Naive thymus-derived CD4-positive, alpha-beta T cell (primary cell): Measurements from ENCODE around the gene RAE1. TPM values are rescaled to one million over a fixed set of nuclear protein-coding genes. Genes with fewer than 3 reads are reported as not detected.

Experiments
- ATAC-seq: fragments of 150-1000 bp; cut with Tn5 transposase; 2 replicates; pipeline ENCODE4 v1.10.0; 2021; ENCODE audit warnings: mild to moderate bottlenecking, moderate library complexity
- CTCF ChIA-PET: fragments of 350-600 bp; sonication (Branson Sonifier 250); formaldehyde crosslinking; loops from one replicate; lab custom pipeline; 2021; ENCODE audit warnings: antibody characterized with exemption; lab: Charles Lee
- POLR2A ChIA-PET: fragments of 350-600 bp; sonication (Branson Sonifier 250); formaldehyde crosslinking; loops from one replicate; lab custom pipeline; 2021; ENCODE audit warnings: antibody characterized with exemption, inconsistent platforms; lab: Charles Lee
- DNase-seq, 9 donors: peaks; one replicate each; pipeline versions ENCODE4 v3.0.0 to v3.0.0-alpha.2; 2020 to 2022; ENCODE audit warnings: mixed read lengths in 1 of 9
- H3K27ac ChIP-seq: one replicate; pipeline ENCODE4 v1.7.0; 2013; ENCODE audit warnings: mild to moderate bottlenecking, low read depth, low read length, moderate library complexity
- H3K27me3 ChIP-seq, 2 donors: one replicate each; pipeline ENCODE4 v1.7.0; 2013; ENCODE audit warnings: low read length in 2 of 2, mild to moderate bottlenecking in 2 of 2, moderate library complexity in 2 of 2; ENCODE audit not compliant: control insufficient read depth in 2 of 2, insufficient read depth in 2 of 2
- H3K36me3 ChIP-seq, 3 experiments: 1 replicate in 2 of 3; 2 replicates in 1 of 3; pipeline ENCODE4 v1.7.0; 2013; ENCODE audit warnings: low read length in 3 of 3, mild to moderate bottlenecking in 3 of 3, moderate library complexity in 1 of 3; ENCODE audit not compliant: insufficient read depth in 3 of 3, control insufficient read depth in 2 of 3
- H3K4me1 ChIP-seq, 2 donors: one replicate each; pipeline ENCODE4 v1.7.0; 2013; ENCODE audit warnings: low read length in 2 of 2, mild to moderate bottlenecking in 2 of 2, moderate library complexity in 1 of 2; ENCODE audit not compliant: control insufficient read depth in 2 of 2, insufficient read depth in 2 of 2
- H3K4me3 ChIP-seq: 2 replicates; pipeline ENCODE4 v1.7.0; 2013; ENCODE audit warnings: mild to moderate bottlenecking, low read length
- H3K9me3 ChIP-seq, 3 experiments: 1 replicate in 2 of 3; 2 replicates in 1 of 3; pipeline ENCODE4 v1.7.0; 2013; ENCODE audit warnings: low read length in 3 of 3; ENCODE audit not compliant: control insufficient read depth in 2 of 3
- H3K27ac Mint-ChIP-seq, 9 donors: one replicate each; pipeline ENCODE4 v1.8.0; 2020 to 2022; ENCODE audit warnings: mixed read lengths in 9 of 9, mild to moderate bottlenecking in 8 of 9, moderate library complexity in 5 of 9, inconsistent platforms in 2 of 9
- H3K27me3 Mint-ChIP-seq, 5 donors: one replicate each; pipeline ENCODE4 v1.8.0; 2021 to 2022; ENCODE audit warnings: mixed read lengths in 5 of 5, mild to moderate bottlenecking in 1 of 5
- H3K36me3 Mint-ChIP-seq, 5 donors: one replicate each; pipeline ENCODE4 v1.8.0; 2020 to 2022; ENCODE audit warnings: mixed read lengths in 5 of 5, mild to moderate bottlenecking in 3 of 5, inconsistent platforms in 1 of 5
- H3K4me1 Mint-ChIP-seq, 7 donors: one replicate each; pipeline ENCODE4 v1.8.0; 2020 to 2022; ENCODE audit warnings: mixed read lengths in 7 of 7, mild to moderate bottlenecking in 3 of 7, inconsistent platforms in 1 of 7
- H3K4me3 Mint-ChIP-seq, 10 donors: one replicate each; pipeline ENCODE4 v1.8.0; 2020 to 2022; ENCODE audit warnings: mild to moderate bottlenecking in 10 of 10, mixed read lengths in 10 of 10, moderate library complexity in 6 of 10, inconsistent platforms in 2 of 10
- H3K9me3 Mint-ChIP-seq, 11 donors: one replicate each; pipeline ENCODE4 v1.8.0; 2020 to 2022; ENCODE audit warnings: mixed read lengths in 11 of 11, mild to moderate bottlenecking in 4 of 11, inconsistent platforms in 1 of 11, moderate library complexity in 1 of 11
- intact Hi-C, 2 donors: fragments of 100-400 bp; cut with micrococcal nuclease; formaldehyde crosslinking; loops; one replicate each; pipeline ENCODE4 v1.15.1; 2023
- polyA plus RNA-seq, 2 donors: library from polyadenylated mRNA; unstranded; fragments of 300-500 nt; fragmentation: Illumina TruSeq; gene quantifications; one replicate each; pipeline ENCODE4 v1.2.3, GENCODE V29; 2021
- total RNA-seq, 6 experiments: library from RNA in 5 of 6; stranded (reverse) in 5 of 6; gene quantifications; 1 replicate in 5 of 6; 2 replicates in 1 of 6; pipeline ENCODE4 v1.2.3 and lab custom pipeline; 2021 to 2026

Gene RAE1
- total and polyA plus RNA-seq, 7 experiments from 2014 or later, result 31.0 to 65.1 (median 40.4) TPM

DNA sequence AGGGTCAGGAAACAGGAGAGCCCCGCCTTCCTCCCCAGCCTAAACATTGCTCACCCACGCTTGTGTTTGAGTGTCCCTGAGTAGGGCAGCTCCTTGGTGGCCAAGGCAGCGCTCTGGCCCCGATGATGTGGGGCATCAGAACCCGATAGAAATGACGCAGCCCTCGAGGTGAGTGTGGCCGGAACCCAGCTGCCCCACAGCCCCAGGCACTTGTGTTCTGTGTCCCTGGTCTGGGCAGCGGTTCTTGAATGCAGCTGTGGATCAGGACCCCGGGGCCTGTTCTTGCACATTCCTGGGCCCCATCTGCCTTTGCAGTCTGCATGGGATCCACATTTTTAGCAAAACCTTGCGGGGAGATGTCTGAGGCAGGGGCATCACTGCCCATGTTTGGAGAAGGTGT lies 53.0 kb downstream of the RAE1 start:
- Mint-ChIP-seq H3K36me3 (peaks cover 5 to 37% (median 13%) of the 10 kb centered on the region in 5 donors), H3K27ac (peak overlapping the region in 8 of 9 donors; percentile 82 to 100 (median 88)), H3K4me1 (peaks cover 27 to 75% (median 54%) of the 10 kb centered on the region in 7 donors), H3K27me3 (no peaks in the 10 kb centered on the region), H3K9me3 (no peaks in the 10 kb centered on the region), H3K4me3 (peak overlapping the region in 7 of 10 donors; percentile 34 to 96 (median 60))
- intact Hi-C loops, result no loop called here
- peak overlapping the region; percentile 37 for H3K27ac ChIP-seq
- DNase-seq (peak in 1 of 9 donors; percentile 7), ATAC-seq (no peak)
- peaks cover 46 to 61% of the 10 kb centered on the region in 2 donors for H3K4me1 ChIP-seq
- no peaks in the 10 kb centered on the region for H3K9me3 ChIP-seq
- no peak overlapping the region for H3K4me3 ChIP-seq
- POLR2A ChIA-PET, result interaction anchor here (0.8 to 1.7 kb wide), 5 partner anchors 10 to 30 kb away, joined by 3 to 9 read pairs (median 4); no protein-coding TSS in a partner anchor
- peaks cover 28 to 92% (median 39%) of the 10 kb centered on the region in 3 experiments for H3K36me3 ChIP-seq
- no peaks in the 10 kb centered on the region for H3K27me3 ChIP-seq
- CTCF ChIA-PET, result interaction anchor here (1.5 kb wide), 1 partner anchor 10 kb away, joined by 3 read pairs; no protein-coding TSS in a partner anchor

DNA sequence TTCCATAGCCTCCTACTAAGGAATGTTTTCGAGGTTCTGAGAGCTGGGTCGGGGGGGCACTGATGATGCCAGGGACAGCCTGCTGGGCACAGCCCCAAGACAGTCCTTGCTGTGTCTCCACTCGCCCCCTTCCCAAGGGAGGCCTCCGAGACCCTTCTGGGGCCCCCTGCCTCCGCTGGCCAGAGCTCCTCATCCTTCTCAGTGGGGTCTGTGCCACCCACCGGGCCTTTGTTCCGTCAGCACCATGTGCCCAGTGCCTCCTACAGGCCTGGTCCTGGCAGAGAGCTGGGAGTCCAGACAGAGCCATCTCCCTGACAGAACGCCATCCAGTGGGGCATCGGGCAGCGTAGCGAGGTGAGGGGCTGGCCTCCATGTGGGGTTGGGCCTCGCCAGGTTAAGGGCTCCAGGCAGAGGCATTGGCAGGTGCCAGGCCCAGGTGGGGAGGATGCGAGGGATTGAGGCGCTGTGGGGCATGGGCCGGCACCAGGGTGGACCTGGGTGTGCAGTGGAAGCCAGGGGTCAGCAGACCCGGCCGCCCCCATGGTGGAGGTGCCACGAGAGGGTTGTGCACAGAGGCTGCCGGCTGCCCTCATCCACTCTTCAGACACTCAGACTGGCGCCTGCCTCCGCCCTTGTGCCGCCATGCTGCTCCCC lies 53.5 kb downstream of the RAE1 start:
- no peaks in the 10 kb centered on the region for H3K27me3 ChIP-seq
- peaks cover 28 to 93% (median 39%) of the 10 kb centered on the region in 3 experiments for H3K36me3 ChIP-seq
- intact Hi-C loops, result no loop called here
- Mint-ChIP-seq H3K27me3 (no peaks in the 10 kb centered on the region), H3K4me1 (peaks cover 21 to 74% (median 48%) of the 10 kb centered on the region in 7 donors), H3K36me3 (peaks cover 5 to 37% (median 9%) of the 10 kb centered on the region in 5 donors), H3K4me3 (peak overlapping the region in 4 of 10 donors; percentile 9 to 90 (median 35)), H3K9me3 (peaks cover 0 to 3% (median 0%) of the 10 kb centered on the region in 11 donors), H3K27ac (peak overlapping the region in 7 of 9 donors; percentile 19 to 100 (median 85))
- no peak for ATAC-seq
- H3K27ac ChIP-seq, result no peak overlapping the region
- DNase-seq, result peak in 1 of 9 donors; percentile 16
- no peak overlapping the region for H3K4me3 ChIP-seq
- ChIA-PET CTCF (interaction anchor here (1.5 kb wide), 1 partner anchor 10 kb away, joined by 3 read pairs; no protein-coding TSS in a partner anchor), POLR2A (interaction anchor here (0.8 to 1.7 kb wide), 4 partner anchors 9 to 28 kb away, joined by 3 to 9 read pairs (median 5); no protein-coding TSS in a partner anchor)
- H3K4me1 ChIP-seq, result peaks cover 41 to 56% of the 10 kb centered on the region in 2 donors
- no peaks in the 10 kb centered on the region for H3K9me3 ChIP-seq

DNA sequence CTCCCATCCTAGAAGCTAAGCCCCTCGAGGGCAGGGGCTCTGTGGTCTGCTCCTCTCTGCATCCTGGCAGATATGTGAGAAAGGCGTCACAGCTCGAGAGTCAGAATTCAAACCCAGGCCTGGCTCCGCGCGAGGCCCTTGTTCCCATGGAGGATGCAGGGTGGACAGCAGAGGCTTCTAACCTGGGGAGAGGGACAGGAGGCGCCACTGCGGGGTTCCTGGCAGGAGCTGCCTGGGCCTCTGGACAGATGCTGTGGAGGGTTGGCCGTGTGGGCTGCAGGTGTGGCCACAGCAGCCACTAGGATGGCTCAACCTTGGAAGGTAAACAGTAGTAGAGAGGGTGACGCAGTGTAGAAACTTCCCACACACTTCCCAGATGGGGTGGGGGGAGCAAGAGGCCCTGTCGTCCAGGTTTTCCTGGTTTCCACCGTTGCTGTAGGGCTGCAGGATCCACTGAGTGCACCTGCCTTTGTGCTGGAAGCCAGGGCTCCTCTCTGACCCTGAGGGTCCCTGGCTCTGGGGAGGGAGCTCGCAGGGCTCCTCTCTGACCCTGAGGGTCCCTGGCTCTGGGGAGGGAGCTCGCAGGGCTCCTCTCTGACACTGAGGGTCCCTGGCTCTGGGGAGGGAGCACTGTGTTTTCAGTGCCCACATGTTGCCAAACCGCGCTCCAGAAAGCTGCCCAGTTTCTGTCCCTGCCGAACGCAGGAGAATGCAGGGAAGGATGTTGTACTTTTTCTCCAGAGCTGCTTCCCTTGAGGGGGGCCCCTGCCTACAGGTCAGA lies 54.4 kb downstream of the RAE1 start:
- Histone ChIP-seq H3K36me3 (peaks cover 28 to 93% (median 39%) of the 10 kb centered on the region in 3 experiments), H3K4me3 (no peak overlapping the region), H3K27me3 (no peaks in the 10 kb centered on the region), H3K9me3 (no peaks in the 10 kb centered on the region), H3K4me1 (peaks cover 32 to 47% of the 10 kb centered on the region in 2 donors), H3K27ac (peak overlapping the region; percentile 10)
- Mint-ChIP-seq H3K4me1 (peaks cover 20 to 69% (median 42%) of the 10 kb centered on the region in 7 donors), H3K27ac (peak overlapping the region in 5 of 9 donors; percentile 19 to 88 (median 74)), H3K9me3 (peaks cover 0 to 9% (median 0%) of the 10 kb centered on the region in 11 donors), H3K4me3 (peak overlapping the region in 2 of 10 donors; percentile 36 to 61), H3K36me3 (peaks cover 5 to 37% (median 9%) of the 10 kb centered on the region in 5 donors), H3K27me3 (no peaks in the 10 kb centered on the region)
- ATAC-seq, result no peak
- intact Hi-C loops, result no loop called here
- POLR2A ChIA-PET, result interaction anchor here (1.1 to 4.7 kb wide), 4 partner anchors 13 to 28 kb away, joined by 3 to 16 read pairs (median 5); partner anchors contain the start of gene RBM38
- CTCF ChIA-PET, result interaction anchor here (1.5 kb wide), 1 partner anchor 9 kb away, joined by 3 read pairs; no protein-coding TSS in a partner anchor
- peak in 1 of 9 donors; percentile 6 for DNase-seq

DNA sequence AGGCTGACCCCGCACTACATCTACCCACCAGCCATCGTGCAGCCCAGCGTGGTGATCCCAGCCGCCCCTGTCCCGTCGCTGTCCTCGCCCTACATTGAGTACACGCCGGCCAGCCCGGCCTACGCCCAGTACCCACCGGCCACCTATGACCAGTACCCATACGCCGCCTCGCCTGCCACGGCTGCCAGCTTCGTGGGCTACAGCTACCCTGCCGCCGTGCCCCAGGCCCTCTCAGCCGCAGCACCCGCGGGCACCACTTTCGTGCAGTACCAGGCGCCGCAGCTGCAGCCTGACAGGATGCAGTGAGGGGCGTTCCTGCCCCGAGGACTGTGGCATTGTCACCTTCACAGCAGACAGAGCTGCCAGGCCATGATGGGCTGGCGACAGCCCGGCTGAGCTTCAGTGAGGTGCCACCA lies 56.5 kb downstream of the RAE1 start:
- intact Hi-C loops, result no loop called here
- Mint-ChIP-seq H3K9me3 (peaks cover 0 to 9% (median 0%) of the 10 kb centered on the region in 11 donors), H3K4me1 (peaks cover 15 to 54% (median 26%) of the 10 kb centered on the region in 7 donors), H3K36me3 (peaks cover 4 to 18% (median 5%) of the 10 kb centered on the region in 5 donors), H3K27me3 (no peaks in the 10 kb centered on the region), H3K4me3 (peak overlapping the region in 4 of 10 donors; percentile 34 to 46 (median 38)), H3K27ac (peak overlapping the region in 4 of 9 donors; percentile 69 to 86 (median 76))
- H3K27ac ChIP-seq, result no peak overlapping the region
- H3K4me3 ChIP-seq, result no peak overlapping the region
- H3K4me1 ChIP-seq, result peaks cover 15 to 26% of the 10 kb centered on the region in 2 donors
- CTCF ChIA-PET, result no interaction called here
- peak; percentile 26 for ATAC-seq
- POLR2A ChIA-PET, result interaction anchor here (1.0 to 4.7 kb wide), 3 partner anchors 9 to 17 kb away, joined by 5 to 16 read pairs (median 9); partner anchors contain the start of gene RBM38
- no peaks in the 10 kb centered on the region for H3K9me3 ChIP-seq
- peak in 2 of 9 donors; percentile 14 to 22 for DNase-seq
- no peaks in the 10 kb centered on the region for H3K27me3 ChIP-seq
- peaks cover 28 to 74% (median 39%) of the 10 kb centered on the region in 3 experiments for H3K36me3 ChIP-seq

DNA sequence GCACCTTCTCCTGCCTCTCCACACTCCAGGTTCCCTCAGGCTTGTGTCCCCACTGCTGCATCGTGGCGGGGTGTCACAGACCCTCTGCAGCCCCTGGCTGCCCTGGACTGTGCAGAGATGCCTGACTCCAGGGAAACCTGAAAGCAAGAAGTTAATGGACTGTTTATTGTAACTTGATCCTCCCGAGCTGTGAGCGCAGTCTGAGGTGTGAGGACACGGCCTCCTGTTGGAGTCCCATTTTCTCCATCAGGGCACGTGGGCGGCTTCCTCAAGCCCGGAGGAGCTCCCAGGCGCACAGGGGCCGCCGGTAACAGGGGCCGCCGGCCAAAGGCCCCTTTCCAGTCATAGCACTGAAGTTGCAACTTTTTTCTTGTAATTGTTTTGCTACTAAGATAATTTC lies 57.1 kb downstream of the RAE1 start:
- ChIA-PET CTCF (no interaction called here), POLR2A (interaction anchor here (0.6 to 4.7 kb wide), 3 partner anchors 10 to 25 kb away, joined by 4 to 16 read pairs (median 9); partner anchors contain the start of gene RBM38)
- no peak overlapping the region for H3K4me3 ChIP-seq
- no peak overlapping the region for H3K27ac ChIP-seq
- Mint-ChIP-seq H3K4me3 (peak overlapping the region in 1 of 10 donors; percentile 13), H3K36me3 (peaks cover 0 to 15% (median 4%) of the 10 kb centered on the region in 5 donors), H3K27me3 (no peaks in the 10 kb centered on the region), H3K9me3 (peaks cover 0 to 9% (median 0%) of the 10 kb centered on the region in 11 donors), H3K27ac (peak overlapping the region in 1 of 9 donors; percentile 74), H3K4me1 (peaks cover 11 to 49% (median 20%) of the 10 kb centered on the region in 7 donors)
- peaks cover 9 to 21% of the 10 kb centered on the region in 2 donors for H3K4me1 ChIP-seq
- ATAC-seq (no peak), DNase-seq (no peak)
- intact Hi-C loops, result no loop called here
- peaks cover 22 to 68% (median 39%) of the 10 kb centered on the region in 3 experiments for H3K36me3 ChIP-seq
- H3K9me3 ChIP-seq, result no peaks in the 10 kb centered on the region
- H3K27me3 ChIP-seq, result no peaks in the 10 kb centered on the region
